ENCODE data around the gene KHDRBS2. TPM values are rescaled to one million over a fixed set of nuclear protein-coding genes. Genes with fewer than 3 reads are reported as not detected.

Gene KHDRBS2
- total and polyA plus RNA-seq, 2 of the 13 experiments (the other 11 are each of a cell fraction or from before 2014, with no cell fraction given), result not detected

- no peak for TF ChIP-seq ZNF362 (CRISPR knock-in tag; IDR thresholded peaks at IDR 0.05; ENCODE audit: borderline replicate concordance)
- TF ChIP-seq GTF3A (CRISPR knock-in tag; conservative IDR thresholded peaks at IDR 0.05), result no peak
- TF ChIP-seq ZBTB21 (CRISPR knock-in tag; IDR thresholded peaks at IDR 0.05), result no peak
- TF ChIP-seq KMT2A (CRISPR knock-in tag; IDR thresholded peaks at IDR 0.05), result no peak
- no peak; the same call in 1 of the 2 replicates for TF ChIP-seq ZNF776 (CRISPR knock-in tag; IDR thresholded peaks at IDR 0.05)
- no peak for TF ChIP-seq ZC3H4 (CRISPR knock-in tag; IDR thresholded peaks at IDR 0.05; ENCODE audit: borderline replicate concordance)
- TF ChIP-seq NFIC (IDR thresholded peaks at IDR 0.05; ENCODE audit: low read length), result no peak
- peak; percentile 57 for TF ChIP-seq ZNF777 (CRISPR knock-in tag; IDR thresholded peaks at IDR 0.05)
- TF ChIP-seq ZNF720 (CRISPR knock-in tag; IDR thresholded peaks at IDR 0.05), result no peak
- no peak for TF ChIP-seq ZNF3 (CRISPR knock-in tag; IDR thresholded peaks at IDR 0.05)
- no peak for TF ChIP-seq ADNP (CRISPR knock-in tag; IDR thresholded peaks at IDR 0.05)
- TF ChIP-seq ZNF460 (CRISPR knock-in tag; IDR thresholded peaks at IDR 0.05; ENCODE audit: borderline replicate concordance), result no peak
- TF ChIP-seq THAP11 (CRISPR knock-in tag; IDR thresholded peaks at IDR 0.05), result no peak
- TF ChIP-seq RARA (CRISPR knock-in tag; IDR thresholded peaks at IDR 0.05), result no peak
- TF ChIP-seq ZNF329 (CRISPR knock-in tag; IDR thresholded peaks at IDR 0.05; ENCODE audit: low read depth), result no peak
- TF ChIP-seq REXO4 (CRISPR knock-in tag; IDR thresholded peaks at IDR 0.05; ENCODE audit: borderline replicate concordance), result no peak
- no peak for TF ChIP-seq ARNTL (CRISPR knock-in tag; IDR thresholded peaks at IDR 0.05)
- TF ChIP-seq ARID2 (CRISPR knock-in tag; IDR thresholded peaks at IDR 0.05; ENCODE audit: borderline replicate concordance), result no peak
- TF ChIP-seq CHCHD3 (CRISPR knock-in tag; IDR thresholded peaks at IDR 0.05), result no peak
- no peak for TF ChIP-seq TCF7 (IDR thresholded peaks at IDR 0.05; ENCODE audit: low read depth)
- TF ChIP-seq PAX8 (CRISPR knock-in tag; IDR thresholded peaks at IDR 0.05; ENCODE audit: borderline replicate concordance), result no peak
- no peak for TF ChIP-seq SNAPC4 (CRISPR knock-in tag; IDR thresholded peaks at IDR 0.05)
These were observed at the start of gene KHDRBS2 (continued) for GRCh38 chr6:62285612-62286469.

Data from HepG2 (cell line).